ENCODE results near the gene CALML4.
A peak's percentile ranks its signal among the peaks of the same experiment; 100 is the strongest.

CALML4 gene

GRCh38 chr15:68234060-68234459 lies 28.9 kb upstream of the CALML4 start:
- H3K9me3 ChIP-seq (ENCODE audit: low read depth, low read length), result no peaks in the 10 kb centered on the region
- no peaks in the 10 kb centered on the region for H3K36me3 ChIP-seq (ENCODE audit: insufficient read depth, low read length)
- no peak overlapping the region for H3K27ac ChIP-seq
- H3K4me3 ChIP-seq, result no peak overlapping the region
- no peak for TF ChIP-seq EZH2 (IDR thresholded peaks at IDR 0.05)
- no peak for TF ChIP-seq POLR2AphosphoS5 (IDR thresholded peaks at IDR 0.05; ENCODE audit: borderline replicate concordance, low read depth, low read length)
- no peak for TF ChIP-seq FOXP2 (optimal IDR thresholded peaks at IDR 0.05; ENCODE audit: control extremely low read depth, extremely low read length, insufficient read depth)
- no peak for DNase-seq (ENCODE audit: low read depth, low spot score)
- no peak overlapping the region for H3K9ac ChIP-seq (ENCODE audit: insufficient read length)

- Histone ChIP-seq H3K36me3 (ENCODE audit: insufficient read depth, low read length) (no peaks in the 10 kb centered on the region), H3K9ac (ENCODE audit: insufficient read length) (no peak overlapping the region), H3K9me3 (ENCODE audit: low read depth, low read length) (no peaks in the 10 kb centered on the region), H3K4me3 (no peak overlapping the region), H3K27ac (no peak overlapping the region)
- no peak for TF ChIP-seq POLR2AphosphoS5 (IDR thresholded peaks at IDR 0.05; ENCODE audit: borderline replicate concordance, low read depth, low read length)
- no peak for TF ChIP-seq EZH2 (IDR thresholded peaks at IDR 0.05)
- no peak for TF ChIP-seq FOXP2 (optimal IDR thresholded peaks at IDR 0.05; ENCODE audit: control extremely low read depth, extremely low read length, insufficient read depth)
- no peak for DNase-seq (ENCODE audit: low read depth, low spot score)
These were observed 27.8 kb upstream of the CALML4 start for GRCh38 chr15:68232937-68233336.

GRCh38 chr15:68232449-68232848 lies 27.3 kb upstream of the CALML4 start:
- no peak for TF ChIP-seq POLR2AphosphoS5 (IDR thresholded peaks at IDR 0.05; ENCODE audit: borderline replicate concordance, low read depth, low read length)
- no peak for TF ChIP-seq EZH2 (IDR thresholded peaks at IDR 0.05)
- TF ChIP-seq FOXP2 (optimal IDR thresholded peaks at IDR 0.05; ENCODE audit: control extremely low read depth, extremely low read length, insufficient read depth), result no peak
- no peaks in the 10 kb centered on the region for H3K36me3 ChIP-seq (ENCODE audit: insufficient read depth, low read length)
- no peak overlapping the region for H3K9ac ChIP-seq (ENCODE audit: insufficient read length)
- no peak overlapping the region for H3K4me3 ChIP-seq
- H3K9me3 ChIP-seq (ENCODE audit: low read depth, low read length), result no peaks in the 10 kb centered on the region
- DNase-seq (ENCODE audit: low read depth, low spot score), result no peak
- H3K27ac ChIP-seq, result no peak overlapping the region

- no peak overlapping the region for H3K27ac ChIP-seq
- no peaks in the 10 kb centered on the region for H3K9me3 ChIP-seq (ENCODE audit: low read depth, low read length)
- no peaks in the 10 kb centered on the region for H3K36me3 ChIP-seq (ENCODE audit: insufficient read depth, low read length)
- DNase-seq (ENCODE audit: low read depth, low spot score), result no peak
- no peak for TF ChIP-seq EZH2 (IDR thresholded peaks at IDR 0.05)
- no peak for TF ChIP-seq FOXP2 (optimal IDR thresholded peaks at IDR 0.05; ENCODE audit: control extremely low read depth, extremely low read length, insufficient read depth)
- H3K9ac ChIP-seq (ENCODE audit: insufficient read length), result no peak overlapping the region
- no peak overlapping the region for H3K4me3 ChIP-seq
These were observed 26.1 kb upstream of the CALML4 start for GRCh38 chr15:68231102-68231818.

- DNase-seq (ENCODE audit: low read depth, low spot score), result no peak
- Histone ChIP-seq H3K9ac (ENCODE audit: insufficient read length) (peak overlapping the region; percentile 80), H3K4me3 (peak overlapping the region; percentile 78), H3K9me3 (ENCODE audit: low read depth, low read length) (no peaks in the 10 kb centered on the region), H3K36me3 (ENCODE audit: insufficient read depth, low read length) (no peaks in the 10 kb centered on the region), H3K27ac (no peak overlapping the region)
- TF ChIP-seq EZH2 (IDR thresholded peaks at IDR 0.05) (no peak), FOXP2 (optimal IDR thresholded peaks at IDR 0.05; ENCODE audit: control extremely low read depth, extremely low read length, insufficient read depth) (no peak), POLR2AphosphoS5 (IDR thresholded peaks at IDR 0.05; ENCODE audit: borderline replicate concordance, low read depth, low read length) (no peak)
These were observed 25.3 kb upstream of the CALML4 start for GRCh38 chr15:68230157-68231100.

- TF ChIP-seq POLR2AphosphoS5 (IDR thresholded peaks at IDR 0.05; ENCODE audit: borderline replicate concordance, low read depth, low read length) (peak; percentile 85), FOXP2 (optimal IDR thresholded peaks at IDR 0.05; ENCODE audit: control extremely low read depth, extremely low read length, insufficient read depth) (no peak)
- no peak for DNase-seq (ENCODE audit: low read depth, low spot score)
- Histone ChIP-seq H3K36me3 (ENCODE audit: insufficient read depth, low read length) (no peaks in the 10 kb centered on the region), H3K9me3 (ENCODE audit: low read depth, low read length) (no peaks in the 10 kb centered on the region), H3K4me3 (peak within 1 kb of the TSS; percentile 78), H3K27ac (peak within 1 kb of the TSS; percentile 48; the same call in 1 of the 2 replicates), H3K9ac (ENCODE audit: insufficient read length) (peak within 1 kb of the TSS; percentile 80)
These were observed 24.4 kb upstream of the CALML4 start, which contains the start of gene CLN6 for GRCh38 chr15:68229386-68230156. CLN6 (minus strand) TSS chr15:68229728; CDS start chr15:68229584, 144 bp downstream.

GRCh38 chr15:68228971-68229385 lies 23.8 kb upstream of the CALML4 start:
- DNase-seq (ENCODE audit: low read depth, low spot score), result no peak
- Histone ChIP-seq H3K4me3 (peak overlapping the region; percentile 78), H3K27ac (no peak overlapping the region; the same call in 1 of the 2 replicates), H3K9me3 (ENCODE audit: low read depth, low read length) (no peaks in the 10 kb centered on the region), H3K9ac (ENCODE audit: insufficient read length) (peak overlapping the region; percentile 80), H3K36me3 (ENCODE audit: insufficient read depth, low read length) (no peaks in the 10 kb centered on the region)
- TF ChIP-seq FOXP2 (optimal IDR thresholded peaks at IDR 0.05; ENCODE audit: control extremely low read depth, extremely low read length, insufficient read depth) (no peak), POLR2AphosphoS5 (IDR thresholded peaks at IDR 0.05; ENCODE audit: borderline replicate concordance, low read depth, low read length) (no peak), EZH2 (IDR thresholded peaks at IDR 0.05) (no peak)

Data from SK-N-MC (cell line).